ENCODE measurements around the gene E2F4.

The E2F4 gene

DNA sequence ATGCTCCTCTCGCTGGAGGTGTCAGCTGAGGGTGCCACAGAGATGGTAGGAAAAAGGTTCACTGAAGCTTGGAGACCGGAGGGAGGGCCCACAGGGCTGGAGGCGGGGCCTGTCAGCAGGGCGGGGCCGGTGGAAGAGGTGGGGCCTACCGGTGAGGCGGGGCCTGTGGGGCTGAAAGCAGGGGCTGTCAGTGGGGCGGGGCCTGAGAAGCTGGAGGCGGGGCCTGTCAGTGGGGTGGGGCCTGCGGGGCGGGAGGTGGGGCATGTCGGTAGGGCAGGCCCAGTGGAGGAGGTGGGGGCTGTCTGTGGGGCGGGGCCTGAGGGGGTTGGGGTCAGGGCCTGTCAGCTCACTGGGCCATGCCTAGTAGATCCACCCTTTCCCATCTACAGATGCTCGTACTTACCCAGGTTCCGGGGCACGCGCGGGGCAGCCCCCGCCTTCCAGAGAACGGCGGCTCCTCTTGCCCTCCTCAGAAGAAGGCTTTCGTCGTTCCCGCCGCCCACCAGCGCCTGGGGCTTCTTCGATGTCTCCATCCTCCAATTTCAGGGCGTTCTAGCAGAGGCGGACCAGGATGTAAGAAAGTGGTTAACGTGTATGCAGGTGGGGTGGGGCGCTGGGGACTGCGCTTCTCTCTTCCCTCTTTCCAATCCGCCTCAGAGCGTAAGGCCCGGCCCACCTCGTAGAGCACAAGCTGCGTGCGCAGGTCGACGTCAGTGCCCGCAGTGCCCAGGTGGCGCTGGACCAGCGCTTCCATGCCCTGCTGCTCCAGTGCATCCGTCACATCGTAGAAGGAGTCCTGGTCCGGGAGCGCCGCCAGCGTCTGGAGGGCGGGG lies 44.8 kb downstream of the E2F4 start:
- H3K4me3 ChIP-seq (ENCODE audit: control insufficient read depth, low read depth, low read length): no peak overlapping the region
- TF ChIP-seq, protein P1, sequence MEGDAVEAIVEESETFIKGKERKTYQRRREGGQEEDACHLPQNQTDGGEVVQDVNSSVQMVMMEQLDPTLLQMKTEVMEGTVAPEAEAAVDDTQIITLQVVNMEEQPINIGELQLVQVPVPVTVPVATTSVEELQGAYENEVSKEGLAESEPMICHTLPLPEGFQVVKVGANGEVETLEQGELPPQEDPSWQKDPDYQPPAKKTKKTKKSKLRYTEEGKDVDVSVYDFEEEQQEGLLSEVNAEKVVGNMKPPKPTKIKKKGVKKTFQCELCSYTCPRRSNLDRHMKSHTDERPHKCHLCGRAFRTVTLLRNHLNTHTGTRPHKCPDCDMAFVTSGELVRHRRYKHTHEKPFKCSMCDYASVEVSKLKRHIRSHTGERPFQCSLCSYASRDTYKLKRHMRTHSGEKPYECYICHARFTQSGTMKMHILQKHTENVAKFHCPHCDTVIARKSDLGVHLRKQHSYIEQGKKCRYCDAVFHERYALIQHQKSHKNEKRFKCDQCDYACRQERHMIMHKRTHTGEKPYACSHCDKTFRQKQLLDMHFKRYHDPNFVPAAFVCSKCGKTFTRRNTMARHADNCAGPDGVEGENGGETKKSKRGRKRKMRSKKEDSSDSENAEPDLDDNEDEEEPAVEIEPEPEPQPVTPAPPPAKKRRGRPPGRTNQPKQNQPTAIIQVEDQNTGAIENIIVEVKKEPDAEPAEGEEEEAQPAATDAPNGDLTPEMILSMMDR (conservative IDR thresholded peaks at IDR 0.05; ENCODE audit: control insufficient read depth, insufficient read depth, low read depth, low read length): no peak
- peak; percentile 67 for DNase-seq (ENCODE audit: low read depth)

DNA sequence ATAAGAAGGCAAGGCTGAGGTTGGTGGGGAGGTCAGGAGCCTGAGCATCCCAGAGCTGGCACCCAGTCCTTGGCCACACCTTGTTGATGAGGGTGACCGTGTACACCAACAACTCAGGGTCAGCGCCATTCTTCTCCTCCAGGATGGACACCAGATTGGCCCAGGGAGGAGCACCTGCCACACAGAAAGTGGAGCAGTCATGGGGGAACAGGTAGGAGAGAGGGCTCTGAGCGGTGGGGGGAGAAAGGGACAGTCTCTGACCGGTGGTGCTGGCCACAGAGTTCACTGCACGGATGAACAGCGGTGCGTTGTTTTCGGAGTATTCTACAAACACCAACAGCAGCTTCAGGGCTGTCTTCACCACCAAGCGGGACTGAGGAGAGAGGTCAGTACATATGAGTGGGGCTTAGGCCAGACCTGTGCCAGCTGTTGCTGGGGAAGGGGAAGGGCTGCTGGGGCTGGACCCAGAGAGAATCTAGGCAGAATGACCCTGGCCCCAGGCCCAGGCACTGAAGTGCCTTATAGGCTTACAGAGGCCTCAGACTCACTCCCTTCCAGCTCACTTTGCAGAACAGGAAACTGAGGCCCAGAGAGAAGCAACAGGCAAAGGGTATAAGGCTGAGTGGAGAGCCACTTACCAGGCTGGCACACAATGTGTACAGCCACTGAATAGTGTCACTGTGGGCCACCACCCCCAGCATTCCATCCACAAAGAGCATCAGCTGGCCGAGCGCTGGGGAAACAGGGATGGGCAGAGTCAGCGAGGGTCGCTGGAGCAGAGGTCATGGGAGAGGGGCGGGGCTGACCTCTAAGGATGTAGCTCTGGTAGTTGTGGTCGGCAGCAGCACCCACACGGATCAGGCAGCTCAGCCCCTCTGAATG lies 45.7 kb downstream of the E2F4 start:
- DNase-seq (ENCODE audit: low read depth): no peak
- TF ChIP-seq, protein P1 (conservative IDR thresholded peaks at IDR 0.05; ENCODE audit: control insufficient read depth, insufficient read depth, low read depth, low read length): no peak
- no peak overlapping the region for H3K4me3 ChIP-seq (ENCODE audit: control insufficient read depth, low read depth, low read length)

DNA sequence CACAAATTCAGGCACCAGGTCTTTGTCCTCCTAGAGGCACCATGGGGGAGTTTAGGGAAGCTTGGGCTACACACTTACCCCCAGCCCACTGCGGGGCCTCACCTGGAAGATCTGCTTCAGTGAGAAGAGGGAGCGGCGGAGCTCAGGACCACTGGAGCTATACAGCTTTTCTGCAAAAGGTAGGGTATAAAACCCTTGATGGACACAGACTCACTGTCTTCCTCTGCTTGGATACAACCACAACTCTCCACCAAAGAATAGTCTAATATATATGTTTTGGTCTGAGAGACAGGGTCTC lies 46.3 kb downstream of the E2F4 start:
- TF ChIP-seq, protein P1 (conservative IDR thresholded peaks at IDR 0.05; ENCODE audit: control insufficient read depth, insufficient read depth, low read depth, low read length): no peak
- H3K4me3 ChIP-seq (ENCODE audit: control insufficient read depth, low read depth, low read length): no peak overlapping the region
- no peak for DNase-seq (ENCODE audit: low read depth)

DNA sequence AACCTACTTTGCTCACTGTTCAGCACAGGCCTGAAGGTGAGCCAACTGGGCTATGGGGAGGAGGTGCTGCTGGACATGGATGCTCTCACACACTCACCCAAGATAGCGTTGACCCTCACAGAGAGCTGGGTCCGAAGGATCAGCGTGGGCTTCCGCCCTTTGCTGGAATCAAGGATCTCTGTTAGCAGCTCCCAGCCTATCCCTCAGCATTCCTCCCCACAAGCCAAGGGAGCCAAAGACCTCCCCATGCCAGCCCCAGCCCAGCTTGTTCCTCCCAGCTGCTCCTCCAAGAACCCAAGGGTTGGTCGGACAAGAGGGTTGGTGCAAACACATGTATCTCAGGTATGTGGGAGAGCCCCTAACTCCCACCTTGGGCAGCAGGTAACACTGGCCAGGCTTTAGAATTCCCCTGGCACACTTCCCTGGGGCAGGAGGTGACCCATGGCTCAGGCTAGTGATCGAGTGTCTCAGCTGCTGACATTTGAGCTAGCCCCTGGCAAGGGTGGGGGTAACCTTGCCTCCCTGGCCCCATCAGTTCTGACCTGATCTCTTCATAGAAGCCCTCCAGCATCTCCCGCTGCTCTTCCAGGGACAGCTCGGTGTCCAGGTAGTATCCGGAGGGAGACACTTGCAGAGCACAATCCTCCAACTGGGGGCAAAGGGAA lies 47.0 kb downstream of the E2F4 start:
- H3K4me3 ChIP-seq (ENCODE audit: control insufficient read depth, low read depth, low read length): no peak overlapping the region
- DNase-seq (ENCODE audit: low read depth): no peak
- TF ChIP-seq, protein P1 (conservative IDR thresholded peaks at IDR 0.05; ENCODE audit: control insufficient read depth, insufficient read depth, low read depth, low read length): no peak

DNA sequence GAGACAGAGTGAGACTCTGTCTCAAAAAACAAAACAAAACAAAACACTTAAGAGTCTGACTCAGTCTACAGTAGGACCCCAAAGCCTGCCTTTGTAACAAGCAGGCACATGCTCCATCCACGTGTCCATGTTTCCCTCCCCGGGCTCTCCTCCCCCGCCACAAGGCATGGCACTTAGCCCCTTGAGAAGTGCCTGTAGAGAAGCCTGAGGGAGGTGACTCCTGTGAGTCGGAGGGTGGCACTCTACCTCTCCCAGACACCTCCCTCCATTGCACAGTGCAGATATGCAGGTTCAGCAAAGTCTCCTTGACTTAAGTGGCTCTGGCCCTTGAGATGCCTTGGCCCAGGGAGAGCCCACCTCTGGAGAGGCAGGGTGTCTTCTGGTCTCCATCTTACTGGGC lies 48.6 kb downstream of the E2F4 start:
- H3K4me3 ChIP-seq (ENCODE audit: control insufficient read depth, low read depth, low read length): no peak overlapping the region

More for the DNA sequence above, 48.6 kb downstream of the E2F4 start:
- DNase-seq (ENCODE audit: low read depth): peak; percentile 61
- TF ChIP-seq, protein P1 (conservative IDR thresholded peaks at IDR 0.05; ENCODE audit: control insufficient read depth, insufficient read depth, low read depth, low read length): no peak

Data from fibroblast of mammary gland (primary cell).